K562 (cell line): ENCODE results near the gene ANKRD66. TPM values are rescaled to one million over a fixed set of nuclear protein-coding genes. Genes with fewer than 3 reads are reported as not detected.

Experiments
- ATAC-seq: fragments of 200-7000 bp; cut with Tn5 transposase; 3 replicates; pipeline ENCODE4 v1.9.1; 2020; ENCODE audit warnings: moderate library complexity
- BruUV-seq: library from RNA; stranded (reverse); fragments of 400-500 nt; replicated peaks from 2 replicates; lab custom pipeline; 2021; lab: Mats Ljungman, UMichigan
- CTCF ChIA-PET: fragments of 300-600 bp; formaldehyde crosslinking; extraction: SDS; loops from one replicate; lab custom pipeline; 2021; ENCODE audit warnings: low intra/inter-chr PET ratio; lab: Yijun Ruan, JAX
- POLR2A ChIA-PET: fragments of 300-600, 350-650 bp; sonication (Branson Sonifier 250); formaldehyde crosslinking; extraction: SDS; loops from one replicate; lab custom pipeline; 2021; ENCODE audit warnings: antibody characterized with exemption, inconsistent platforms; lab: Yijun Ruan, JAX
- DNase-seq, 4 experiments: peaks; one replicate each; pipeline versions ENCODE4 v3.0.0 to v3.0.0-alpha.2; 2011 to 2018; ENCODE audit warnings: low spot score in 3 of 4, mixed read lengths in 3 of 4; ENCODE audit errors: extremely low read depth in 1 of 4
- FAIRE-seq: peaks from 2 replicates; lab custom pipeline; 2011; peaks lifted over from hg19 to GRCh38; lab: Jason Lieb, UNC
- H2AFZ ChIP-seq: 2 replicates; pipeline ENCODE4 v1.6.0; 2011; ENCODE audit warnings: low read depth, low read length, control low read depth, inconsistent platforms
- H3K27ac ChIP-seq: fragments of 200-600 bp; 3 replicates; pipeline ENCODE4 v1.8.0; 2011; ENCODE audit warnings: low read depth, mild to moderate bottlenecking, control low read depth, inconsistent platforms, low read length, moderate library complexity, mixed read lengths; ENCODE audit errors: extremely low read depth
- H3K27me3 ChIP-seq, 2 experiments: fragments of 300-600 bp in 1 of 2; 2 replicates in 1 of 2; 3 replicates in 1 of 2; pipeline versions ENCODE4 v1.6.0 to v1.8.0; 2011; ENCODE audit warnings: inconsistent platforms in 2 of 2, low read length in 2 of 2, mild to moderate bottlenecking in 1 of 2, mixed read lengths in 1 of 2, moderate library complexity in 1 of 2; ENCODE audit not compliant: control insufficient read depth in 2 of 2, insufficient read depth in 2 of 2
- H3K36me3 ChIP-seq: fragments of 300-600 bp; 3 replicates; pipeline ENCODE4 v1.8.0; 2011; ENCODE audit warnings: mild to moderate bottlenecking, low read length, inconsistent platforms; ENCODE audit not compliant: control insufficient read depth, insufficient read depth
- H3K4me1 ChIP-seq, 2 experiments: fragments of 200-600 bp in 1 of 2; replicated peaks in 1 of 2; 2 replicates in 1 of 2; 3 replicates in 1 of 2; pipeline versions ENCODE4 v1.5.1 to v1.8.0; 2011; ENCODE audit warnings: inconsistent platforms in 2 of 2, low read length in 2 of 2, mild to moderate bottlenecking in 1 of 2, mixed read lengths in 1 of 2, moderate library complexity in 1 of 2; ENCODE audit not compliant: control insufficient read depth in 2 of 2, insufficient read depth in 2 of 2
- H3K4me2 ChIP-seq: 2 replicates; pipeline ENCODE4 v1.6.1; 2011; ENCODE audit warnings: low read length, control low read depth, inconsistent platforms, mixed read lengths; ENCODE audit not compliant: insufficient read depth
- H3K4me3 ChIP-seq: fragments of 200-600 bp; sonication (generic), shearing (Covaris generic); 2 replicates; pipeline ENCODE4 v1.5.1; 2016; ENCODE audit warnings: control low read depth, inconsistent platforms
- H3K79me2 ChIP-seq: fragments of 200-600 bp; 3 replicates; pipeline ENCODE4 v1.8.0; 2011; ENCODE audit warnings: low read length, inconsistent platforms; ENCODE audit not compliant: control insufficient read depth, insufficient read depth
- H3K9ac ChIP-seq, 2 experiments: 2 replicates each; pipeline versions ENCODE4 v1.6.0 to v1.6.1; 2011; ENCODE audit warnings: low read depth in 2 of 2, low read length in 2 of 2, control low read depth in 1 of 2, inconsistent platforms in 1 of 2, mild to moderate bottlenecking in 1 of 2, mixed read lengths in 1 of 2; ENCODE audit not compliant: insufficient read depth in 1 of 2
- H3K9me1 ChIP-seq: one replicate; pipeline ENCODE4 v1.6.0; 2011; ENCODE audit warnings: inconsistent platforms, mild to moderate bottlenecking, low read length, moderate library complexity; ENCODE audit not compliant: control insufficient read depth, insufficient read depth
- H3K9me3 ChIP-seq: replicated peaks from 2 replicates; pipeline ENCODE4 v1.5.1; 2011; ENCODE audit warnings: low read depth, low read length, inconsistent platforms; ENCODE audit not compliant: control insufficient read depth, insufficient read depth
- H4K20me1 ChIP-seq: replicated peaks from 2 replicates; pipeline ENCODE4 v1.6.1; 2011; ENCODE audit warnings: low read length, inconsistent platforms, mixed read lengths; ENCODE audit not compliant: control insufficient read depth, insufficient read depth
- CHCHD3 ChIP-seq: fragments of 250-450 bp; sonication (Bioruptor Pico); IDR thresholded peaks from 2 replicates; pipeline ENCODE4 v2.1.2; 2022; ENCODE audit warnings: mild to moderate bottlenecking
- E2F8 ChIP-seq: fragments of 450-650 bp; IDR thresholded peaks from 2 replicates; pipeline ENCODE4 v1.7.1; 2018; ENCODE audit warnings: mild to moderate bottlenecking, low read depth; ENCODE audit not compliant: partially characterized antibody
- ELK3 ChIP-seq: fragments of 450-650 bp; formaldehyde crosslinking; IDR thresholded peaks from 2 replicates; pipeline ENCODE4 v1.4.0; 2020; ENCODE audit warnings: mild to moderate bottlenecking
- HOMEZ ChIP-seq: fragments of 250-450 bp; sonication (Bioruptor Pico); IDR thresholded peaks from 2 replicates; pipeline ENCODE4 v1.4.0; 2020; ENCODE audit warnings: mild to moderate bottlenecking, moderate library complexity
- IRF1 ChIP-seq: sonication (generic); formaldehyde crosslinking; IDR thresholded peaks from 2 replicates; pipeline ENCODE4 v1.8.0; 2022; ENCODE audit warnings: missing genetic modification reagents, mild to moderate bottlenecking, borderline replicate concordance
- KLF10 ChIP-seq: fragments of 250-450 bp; sonication (Bioruptor Pico); IDR thresholded peaks from 2 replicates; pipeline ENCODE4 v1.6.1; 2021; ENCODE audit warnings: matching md5 sums
- LEF1 ChIP-seq: fragments of 450-650 bp; IDR thresholded peaks from 2 replicates; pipeline ENCODE4 v1.6.1; 2016; ENCODE audit warnings: mild to moderate bottlenecking
- MTA3 ChIP-seq: fragments of 450-650 bp; formaldehyde crosslinking; IDR thresholded peaks from 2 replicates; pipeline ENCODE4 v1.6.1; 2017; ENCODE audit warnings: mild to moderate bottlenecking, borderline replicate concordance
- POU5F1 ChIP-seq: fragments of 150-350 bp; IDR thresholded peaks from 2 replicates; pipeline ENCODE4 v1.6.1; 2014; ENCODE audit warnings: borderline replicate concordance, low read length, low read depth, mild to moderate bottlenecking; ENCODE audit not compliant: partially characterized antibody
- TOE1 ChIP-seq, 2 experiments: fragments of 450-650 bp in 1 of 2; sonication (generic) in 1 of 2; formaldehyde crosslinking in 1 of 2; IDR thresholded peaks; 2 replicates each; pipeline versions ENCODE4 v1.7.1 to v1.8.0; 2016 to 2022; ENCODE audit warnings: borderline replicate concordance in 2 of 2, mild to moderate bottlenecking in 2 of 2, antibody characterized with exemption in 1 of 2, inconsistent platforms in 1 of 2, low read depth in 1 of 2, missing genetic modification reagents in 1 of 2, moderate library complexity in 1 of 2
- TRIM24 ChIP-seq, 2 experiments: fragments of 450-650 bp; IDR thresholded peaks; 2 replicates each; pipeline ENCODE4 v1.6.1; 2016
- ZNF146 ChIP-seq: IDR thresholded peaks from one replicate; pipeline ENCODE4 v1.6.1; 2018; ENCODE audit warnings: missing compliant biosample characterization; ENCODE audit not compliant: unreplicated experiment
- ZNF224 ChIP-seq: sonication (generic); formaldehyde crosslinking; IDR thresholded peaks from 2 replicates; pipeline ENCODE4 v1.8.0; 2022; ENCODE audit warnings: mild to moderate bottlenecking, missing genetic modification reagents
- ZNF766 ChIP-seq: fragments of 200-800 bp; sonication (Bioruptor generic); conservative IDR thresholded peaks from 2 replicates; pipeline ENCODE4 v1.6.1; 2016; ENCODE audit warnings: missing genetic modification characterization, missing compliant biosample characterization
- WGBS: fragments of 100-300 bp; shearing (Covaris generic); methylation state at CpG from one replicate; pipeline ENCODE4 v1.1.6; 2016; ENCODE audit warnings: low coverage, mixed read lengths; ENCODE audit not compliant: insufficient coverage; ENCODE audit errors: missing lambda C conversion rate; 5-methylcytosine and 5-hydroxymethylcytosine counted together
- in situ Hi-C: fragments of 300-500 bp; cut with MboI; formaldehyde crosslinking; loops from 4 replicates; pipeline ENCODE4 v1.15.0; 2018; ENCODE audit warnings: inconsistent platforms, mixed read lengths
- intact Hi-C: fragments of 100-400 bp; cut with micrococcal nuclease; formaldehyde crosslinking; loops from 2 replicates; pipeline ENCODE4 v1.14.2; 2022
- polyA plus RNA-seq, 8 experiments: library from polyadenylated mRNA; depleted of rRNA in 4 of 8; stranded (reverse) in 5 of 8; unstranded in 3 of 8; fragments of >200 nt; fragmentation: Nextera tagmentation in 2 of 8; fragmentation: Illumina TruSeq in 1 of 8; extraction: Ambion mirVana in 2 of 8; extraction: Trizol in 1 of 8; gene quantifications; 2 replicates each; pipeline versions ENCODE4 v1.2.1 to v1.2.3, GENCODE V29; 2011 to 2014; ENCODE audit warnings: inconsistent platforms in 1 of 8, missing spikeins in 1 of 8
- total RNA-seq, 7 experiments: library from RNA; depleted of rRNA in 6 of 7; stranded (reverse); fragments of >200 nt in 6 of 7; fragmentation: Illumina TruSeq in 2 of 7; extraction: Trizol in 2 of 7; gene quantifications; 2 replicates each; pipeline versions ENCODE4 v1.2.1 to v1.2.3, GENCODE V29; 2011 to 2021; ENCODE audit warnings: low replicate concordance in 1 of 7

Gene ANKRD66
- total and polyA plus RNA-seq, 9 of the 15 experiments (the other 6 are each of a cell fraction or from before 2014, with no cell fraction given): not detected

- in situ Hi-C loops (no loop called here), intact Hi-C loops (no loop called here)
- no peaks in the 10 kb centered on the region for H4K20me1 ChIP-seq
- H3K9me1 ChIP-seq: no peaks in the 10 kb centered on the region
- POLR2A ChIA-PET: no interaction called here
- CTCF ChIA-PET: interaction anchor here (1.2 kb wide), 1 partner anchor 287 kb away, joined by 3 read pairs; no protein-coding TSS in a partner anchor
- H3K4me1 ChIP-seq: no peaks in the 10 kb centered on the region
- H3K4me3 ChIP-seq: no peak overlapping the region
- no peak overlapping the region for H3K4me2 ChIP-seq
- FAIRE-seq (no peak), ATAC-seq (no peak), DNase-seq (no peak)
- H3K9me3 ChIP-seq: no peaks in the 10 kb centered on the region
- H3K9ac ChIP-seq: no peak overlapping the region
- H2AFZ ChIP-seq: no peak overlapping the region
- no peak overlapping the region for H3K27ac ChIP-seq
- no peaks in the 10 kb centered on the region for H3K27me3 ChIP-seq
- no peaks in the 10 kb centered on the region for H3K79me2 ChIP-seq
- H3K36me3 ChIP-seq: no peaks in the 10 kb centered on the region
- 2% methylated on average over 3 of the region's 3 CpGs for WGBS
- no TSS peak for BruUV-seq
- no peak for TF ChIP-seq IRF1 (CRISPR knock-in tag)
- TF ChIP-seq HOMEZ: no peak
- no peak for TF ChIP-seq MTA3
- no peak for TF ChIP-seq TRIM24 (IDR thresholded peaks at IDR 0.05)
- no peak for TF ChIP-seq ZNF766 (CRISPR knock-in tag)
- no peak for TF ChIP-seq LEF1
- no peak for TF ChIP-seq E2F8
- no peak for TF ChIP-seq ELK3 (CRISPR knock-in tag)
- no peak for TF ChIP-seq ZNF224 (CRISPR knock-in tag)
- no peak for TF ChIP-seq POU5F1
- no peak for TF ChIP-seq KLF10 (CRISPR knock-in tag)
- no peak for TF ChIP-seq TOE1 (IDR thresholded peaks at IDR 0.05; ENCODE audit: borderline replicate concordance)
- TF ChIP-seq TOE1 (CRISPR knock-in tag; IDR thresholded peaks at IDR 0.05; ENCODE audit: borderline replicate concordance, low read depth): no peak
- no peak for TF ChIP-seq CHCHD3 (CRISPR knock-in tag)
- TF ChIP-seq ZNF146: no peak
Measured at GRCh38 chr6:46704562-46704961, 42.2 kb upstream of the ANKRD66 start.
